Lower lobe of right lung (tissue), 2 donors: Measurements from ENCODE around the gene HTATSF1. TPM values are rescaled to one million over a fixed set of nuclear protein-coding genes. Genes with fewer than 3 reads are reported as not detected.

Experiments used
- ATAC-seq, 2 donors: fragments of 200-7000 bp; cut with Tn5 transposase; one replicate each; pipeline ENCODE4 v1.9.1; 2020 to 2022; ENCODE audit warnings: mild to moderate bottlenecking in 2 of 2, moderate library complexity in 2 of 2
- DNase-seq: peaks from one replicate; pipeline ENCODE4 v3.0.0-alpha.2; 2020
- H3K27ac ChIP-seq: fragments of 200-600 bp; one replicate; pipeline ENCODE4 v1.8.0; 2022
- H3K27me3 ChIP-seq: fragments of 200-600 bp; one replicate; pipeline ENCODE4 v1.8.0; 2022; ENCODE audit warnings: low read depth
- H3K36me3 ChIP-seq: fragments of 200-600 bp; one replicate; pipeline ENCODE4 v1.8.0; 2022; ENCODE audit warnings: mild to moderate bottlenecking
- H3K4me1 ChIP-seq: fragments of 200-600 bp; one replicate; pipeline ENCODE4 v1.8.0; 2022
- H3K4me3 ChIP-seq: fragments of 200-600 bp; one replicate; pipeline ENCODE4 v1.8.0; 2022; ENCODE audit warnings: mild to moderate bottlenecking
- H3K9me3 ChIP-seq: fragments of 200-600 bp; one replicate; pipeline ENCODE4 v1.8.0; 2022
- CTCF ChIP-seq: fragments of 200-600 bp; IDR thresholded peaks from one replicate; pipeline ENCODE4 v1.8.0; 2022; ENCODE audit warnings: antibody characterized with exemption, mild to moderate bottlenecking
- intact Hi-C: fragments of 100-400 bp; cut with DNase I; formaldehyde crosslinking; loops from one replicate; pipeline ENCODE4 v1.11.0; 2022
- total RNA-seq: library from RNA; stranded (reverse); fragmentation: NEBNext Ultra II Directional; extraction: Animal tissue kit (Norgen Biotek cat#: 25700); gene quantifications from one replicate; pipeline ENCODE4 v1.2.1, GENCODE V29; 2021
- donor health status: DM: no; HTN: yes; CAD: no; lungs with severe emphysema.

Gene HTATSF1
- total RNA-seq, 1 donor from 2014 or later, result 27.4 TPM

GRCh38 chrX:136538811-136539210 lies 41.4 kb downstream of the HTATSF1 start:
- Histone ChIP-seq H3K27me3 (no peaks in the 10 kb centered on the region), H3K4me3 (no peak overlapping the region), H3K27ac (no peak overlapping the region), H3K4me1 (no peaks in the 10 kb centered on the region), H3K9me3 (no peaks in the 10 kb centered on the region), H3K36me3 (no peaks in the 10 kb centered on the region)
- ATAC-seq (no peak), DNase-seq (no peak)
- TF ChIP-seq CTCF, result no peak
- intact Hi-C loops, result no loop called here

GRCh38 chrX:136540226-136540625 lies 42.8 kb downstream of the HTATSF1 start:
- no peak overlapping the region for H3K27ac ChIP-seq
- ATAC-seq (no peak), DNase-seq (no peak)
- no peaks in the 10 kb centered on the region for H3K27me3 ChIP-seq
- H3K9me3 ChIP-seq, result no peaks in the 10 kb centered on the region
- intact Hi-C loops, result no loop called here
- H3K4me1 ChIP-seq, result no peaks in the 10 kb centered on the region
- H3K36me3 ChIP-seq, result no peaks in the 10 kb centered on the region
- H3K4me3 ChIP-seq, result no peak overlapping the region
- TF ChIP-seq CTCF, result no peak

- DNase-seq (no peak), ATAC-seq (no peak)
- Histone ChIP-seq H3K9me3 (no peaks in the 10 kb centered on the region), H3K36me3 (no peaks in the 10 kb centered on the region), H3K27ac (no peak overlapping the region), H3K27me3 (no peaks in the 10 kb centered on the region), H3K4me1 (no peaks in the 10 kb centered on the region), H3K4me3 (no peak overlapping the region)
- intact Hi-C loops, result no loop called here
- TF ChIP-seq CTCF, result no peak
These were observed 43.9 kb downstream of the HTATSF1 start for GRCh38 chrX:136541294-136541693.

GRCh38 chrX:136542281-136542680 lies 44.9 kb downstream of the HTATSF1 start:
- DNase-seq (no peak), ATAC-seq (no peak)
- intact Hi-C loops, result no loop called here
- no peak overlapping the region for H3K27ac ChIP-seq
- no peak for TF ChIP-seq CTCF
- no peaks in the 10 kb centered on the region for H3K36me3 ChIP-seq
- H3K9me3 ChIP-seq, result no peaks in the 10 kb centered on the region
- no peak overlapping the region for H3K4me3 ChIP-seq
- no peaks in the 10 kb centered on the region for H3K27me3 ChIP-seq
- H3K4me1 ChIP-seq, result no peaks in the 10 kb centered on the region

- no peaks in the 10 kb centered on the region for H3K27me3 ChIP-seq
- H3K4me3 ChIP-seq, result no peak overlapping the region
- H3K4me1 ChIP-seq, result no peaks in the 10 kb centered on the region
- H3K9me3 ChIP-seq, result no peaks in the 10 kb centered on the region
- DNase-seq (no peak), ATAC-seq (no peak)
- no peaks in the 10 kb centered on the region for H3K36me3 ChIP-seq
- H3K27ac ChIP-seq, result no peak overlapping the region
- intact Hi-C loops, result no loop called here
- no peak for TF ChIP-seq CTCF
These were observed 49.0 kb downstream of the HTATSF1 start for GRCh38 chrX:136546371-136546781.

GRCh38 chrX:136549226-136549625 lies 51.8 kb downstream of the HTATSF1 start:
- intact Hi-C loops, result no loop called here
- no peak for DNase-seq
- no peaks in the 10 kb centered on the region for H3K9me3 ChIP-seq
- no peak for TF ChIP-seq CTCF
- no peak overlapping the region for H3K27ac ChIP-seq
- H3K4me3 ChIP-seq, result no peak overlapping the region
- no peaks in the 10 kb centered on the region for H3K36me3 ChIP-seq
- H3K4me1 ChIP-seq, result no peaks in the 10 kb centered on the region
- no peaks in the 10 kb centered on the region for H3K27me3 ChIP-seq
- no peak for ATAC-seq
